H1 (cell line): ENCODE results near the gene CEBPA. TPM values are rescaled to one million over a fixed set of nuclear protein-coding genes. Genes with fewer than 3 reads are reported as not detected.

ENCODE experiments used
- FOSL1 ChIP-seq: IDR thresholded peaks from 2 replicates; pipeline ENCODE4 v1.6.1; 2011; ENCODE audit warnings: mild to moderate bottlenecking, low read depth, low read length, moderate library complexity; ENCODE audit not compliant: insufficient read depth
- GTF2F1 ChIP-seq: IDR thresholded peaks from 2 replicates; pipeline ENCODE4 v1.6.1; 2012; ENCODE audit warnings: low read depth, low read length, improper control_type of control experiment, borderline replicate concordance
- HDAC2 ChIP-seq, 2 experiments: fragments of 300-600 bp in 1 of 2; sonication (generic) in 1 of 2; IDR thresholded peaks; 2 replicates each; pipeline ENCODE4 v1.6.1; 2011 to 2012; ENCODE audit warnings: low read depth in 2 of 2, low read length in 2 of 2, mild to moderate bottlenecking in 2 of 2, moderate library complexity in 2 of 2, borderline replicate concordance in 1 of 2, inconsistent platforms in 1 of 2
- RAD21 ChIP-seq, 2 experiments: IDR thresholded peaks in 1 of 2; conservative IDR thresholded peaks in 1 of 2; 2 replicates each; pipeline ENCODE4 v1.6.1; 2011; ENCODE audit warnings: low read depth in 2 of 2, low read length in 2 of 2, improper control_type of control experiment in 1 of 2, inconsistent platforms in 1 of 2, mild to moderate bottlenecking in 1 of 2, moderate library complexity in 1 of 2
- SIN3A ChIP-seq, 2 experiments: IDR thresholded peaks in 1 of 2; conservative IDR thresholded peaks in 1 of 2; 2 replicates each; pipeline ENCODE4 v1.6.1; 2011 to 2012; ENCODE audit warnings: low read length in 2 of 2, improper control_type of control experiment in 1 of 2, low read depth in 1 of 2, mild to moderate bottlenecking in 1 of 2
- TBP ChIP-seq: IDR thresholded peaks from 2 replicates; pipeline ENCODE4 v1.6.1; 2011; ENCODE audit warnings: low read depth, low read length, improper control_type of control experiment
- USF2 ChIP-seq: IDR thresholded peaks from 2 replicates; pipeline ENCODE4 v1.6.1; 2011; ENCODE audit warnings: low read length, improper control_type of control experiment
- polyA plus RNA-seq, 7 experiments: library from polyadenylated mRNA; depleted of rRNA in 3 of 7; stranded (reverse) in 5 of 7; unstranded in 2 of 7; fragments of >200 nt in 5 of 7; fragments of 200-250 nt in 2 of 7; gene quantifications; 1 replicate in 5 of 7; 2 replicates in 1 of 7; 4 replicates in 1 of 7; pipeline versions ENCODE4 v1.2.1 to v1.2.3, GENCODE V29; 2011 to 2013; ENCODE audit warnings: missing spikeins in 2 of 7, mixed read lengths in 2 of 7
- total RNA-seq: library from RNA; stranded (reverse); fragmentation: NEBNext Ultra II Directional; extraction: Animal tissue kit (Norgen Biotek cat#: 25700); gene quantifications from 2 replicates; pipeline ENCODE4 v1.2.1, GENCODE V29; 2021

The CEBPA gene
- total and polyA plus RNA-seq, 2 of the 8 experiments (the other 6 are each of a cell fraction or from before 2014, with no cell fraction given) = 2.0 to 2.7 TPM

GRCh38 chr19:33283589-33283988, 18.7 kb downstream of the CEBPA start (continued):
- TF ChIP-seq RAD21 (IDR thresholded peaks at IDR 0.05 in 1 of 2, conservative IDR thresholded peaks at IDR 0.05 in 1 of 2; ENCODE audit: low read depth in 2 of 2, low read length in 2 of 2) (no peak), TBP (no peak), FOSL1 (no peak), SIN3A (conservative IDR thresholded peaks at IDR 0.05 in 1 of 2, IDR thresholded peaks at IDR 0.05 in 1 of 2; ENCODE audit: low read depth in 1 of 2, low read length in 2 of 2) (no peak), HDAC2 (IDR thresholded peaks at IDR 0.05; ENCODE audit: borderline replicate concordance in 1 of 2, low read depth in 2 of 2, low read length in 2 of 2) (no peak), USF2 (no peak), GTF2F1 (no peak)
